Ovary (tissue), 9 donors: ENCODE data around the gene FGD5. TPM values are rescaled to one million over a fixed set of nuclear protein-coding genes. Genes with fewer than 3 reads are reported as not detected.
A peak's percentile ranks its signal among the peaks of the same experiment; 100 is the strongest.

ENCODE experiments used
- DNase-seq, 5 donors: peaks; one replicate each; pipeline ENCODE4 v3.0.0-alpha.2; 2019 to 2020
- H3K27ac ChIP-seq, 2 donors: fragments of 200-600 bp; one replicate each; pipeline versions ENCODE4 v1.5.1 to v1.8.0; 2019 to 2022
- H3K27me3 ChIP-seq: fragments of 200-600 bp; one replicate; pipeline ENCODE4 v1.8.0; 2022
- H3K36me3 ChIP-seq: fragments of 200-600 bp; sonication (generic); one replicate; pipeline ENCODE4 v1.5.1; 2019
- H3K4me1 ChIP-seq: one replicate; pipeline ENCODE4 v1.8.1; 2013; ENCODE audit warnings: mild to moderate bottlenecking, moderate library complexity; ENCODE audit not compliant: insufficient read depth
- H3K4me3 ChIP-seq: fragments of 200-600 bp; sonication (generic); one replicate; pipeline ENCODE4 v1.5.1; 2017
- H3K9me3 ChIP-seq, 2 donors: fragments of 200-600 bp in 1 of 2; sonication (generic) in 1 of 2; one replicate each; pipeline versions ENCODE4 v1.5.1 to v1.8.1; 2013 to 2019; ENCODE audit warnings: mild to moderate bottlenecking in 1 of 2, moderate library complexity in 1 of 2
- CTCF ChIP-seq, 3 donors: fragments of 450-650 bp in 2 of 3; fragments of 200-600 bp in 1 of 3; IDR thresholded peaks; one replicate each; pipeline versions ENCODE4 v1.5.1 to v1.8.0; 2016 to 2022; ENCODE audit warnings: antibody characterized with exemption in 3 of 3, mild to moderate bottlenecking in 1 of 3
- EP300 ChIP-seq: sonication (generic); formaldehyde crosslinking; IDR thresholded peaks from one replicate; pipeline ENCODE4 v1.6.1; 2017; ENCODE audit warnings: antibody characterized with exemption
- POLR2A ChIP-seq: fragments of 450-650 bp; IDR thresholded peaks from one replicate; pipeline ENCODE4 v1.6.1; 2017; ENCODE audit warnings: antibody characterized with exemption, mild to moderate bottlenecking, moderate library complexity
- whole genome bisulfite sequencing, 3 donors: extraction: QIAGEN DNeasy Blood & Tissue Kit in 1 of 3; methylation state at CpG; one replicate each; pipeline versions ENCODE4 v1.1.5 to v1.1.7; 2013 to 2017; 5-methylcytosine and 5-hydroxymethylcytosine counted together
- intact Hi-C, 4 donors: fragments of 100-400 bp; cut with DNase I; formaldehyde crosslinking; loops; one replicate each; pipeline versions ENCODE4 v1.11.0 to v1.15.1; 2022 to 2023
- polyA plus RNA-seq, 2 donors: library from polyadenylated mRNA; stranded (reverse); fragments of 200-250 nt in 1 of 2; fragments of 350-450 nt in 1 of 2; fragmentation: Illumina TruSeq in 1 of 2; extraction: RNeasy Lipid Tissue Mini Kit (QIAGEN cat#74804) in 1 of 2; gene quantifications; one replicate each; pipeline ENCODE4 v1.2.3, GENCODE V29; 2013 to 2014
- total RNA-seq, 7 donors: library from RNA; depleted of rRNA in 2 of 7; stranded (reverse); fragments of >200 nt in 2 of 7; fragmentation: NEBNext Ultra II Directional in 3 of 7; extraction: Animal tissue kit (Norgen Biotek cat#: 25700) in 3 of 7; gene quantifications; one replicate each; pipeline versions ENCODE4 v1.1.0 to v1.2.4, GENCODE V29; 2016 to 2023
- donor health status: DM: no; HTN: no; CAD: no; lungs with moderate emphysema.
- donor health status: DM: no; HTN: no; CAD: no.
- donor health status: Bipolar disorder and iron deficiency.
- donor health status: DM: yes; HTN: yes; CAD: no.
- donor health status: DM: no; HTN: no; CAD: no.
- donor health status: DM: yes; HTN: yes; CAD: no.

FGD5 gene
- total and polyA plus RNA-seq, 9 donors = 5.1 to 38.3 (median 13.0) TPM

DNA sequence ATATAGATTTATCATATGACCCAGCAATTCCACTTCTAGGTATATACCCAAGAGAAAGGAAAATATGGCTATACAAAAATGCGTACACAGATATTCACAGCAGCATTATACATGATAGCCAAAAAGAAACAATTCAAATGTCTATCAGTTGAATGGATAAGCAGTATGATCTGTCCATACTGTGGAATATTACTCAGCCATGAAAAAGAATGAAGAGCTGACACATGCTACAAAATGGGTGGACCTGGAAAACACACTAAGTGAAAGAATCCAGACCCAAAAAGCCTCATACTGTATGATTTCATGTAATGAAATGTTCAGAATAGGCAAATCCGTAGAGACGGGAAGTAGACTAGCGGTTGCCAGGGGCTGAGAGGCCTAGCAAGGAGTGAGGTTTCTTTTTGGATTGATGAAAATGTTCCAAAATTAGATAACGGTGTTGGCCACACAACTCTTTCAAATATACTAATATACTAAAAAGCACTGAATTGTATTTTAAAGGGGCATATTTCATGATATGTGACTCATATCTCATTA, 33.4 kb downstream of the FGD5 start:
- Histone ChIP-seq H3K4me3 (no peak overlapping the region), H3K27ac (no peak overlapping the region), H3K4me1 (no peaks in the 10 kb centered on the region), H3K9me3 (no peaks in the 10 kb centered on the region), H3K27me3 (no peaks in the 10 kb centered on the region), H3K36me3 (no peaks in the 10 kb centered on the region)
- no peak for DNase-seq
- WGBS, 3 donors = 81 to 95% (median 94%) methylated on average over 5 of the region's 5 CpGs
- intact Hi-C loops = no loop called here
- TF ChIP-seq CTCF (IDR thresholded peaks at IDR 0.05) = no peak
- TF ChIP-seq POLR2A = no peak
- no peak for TF ChIP-seq EP300

GRCh38 chr3:14852717-14853116, 34.0 kb downstream of the FGD5 start:
- DNase-seq = no peak
- intact Hi-C loops = no loop called here
- H3K27ac ChIP-seq = no peak overlapping the region
- 49 to 68% (median 56%) methylated on average over 10 of the region's 10 CpGs for WGBS, 3 donors
- no peaks in the 10 kb centered on the region for H3K27me3 ChIP-seq
- TF ChIP-seq EP300 = no peak
- TF ChIP-seq POLR2A = no peak
- TF ChIP-seq CTCF (IDR thresholded peaks at IDR 0.05) = no peak
- H3K36me3 ChIP-seq = no peaks in the 10 kb centered on the region
- H3K9me3 ChIP-seq = no peaks in the 10 kb centered on the region
- H3K4me3 ChIP-seq = no peak overlapping the region
- H3K4me1 ChIP-seq = no peaks in the 10 kb centered on the region

- DNase-seq = peak in 1 of 5 donors; percentile 41
- Histone ChIP-seq H3K4me1 (no peaks in the 10 kb centered on the region), H3K9me3 (no peaks in the 10 kb centered on the region), H3K36me3 (no peaks in the 10 kb centered on the region), H3K27ac (no peak overlapping the region), H3K4me3 (no peak overlapping the region), H3K27me3 (no peaks in the 10 kb centered on the region)
- intact Hi-C loops = no loop called here
- whole genome bisulfite sequencing, 3 donors = 54 to 63% (median 57%) methylated on average over 15 of the region's 15 CpGs
- no peak for TF ChIP-seq EP300
- no peak for TF ChIP-seq CTCF (IDR thresholded peaks at IDR 0.05)
- no peak for TF ChIP-seq POLR2A
These were observed 34.6 kb downstream of the FGD5 start for GRCh38 chr3:14853271-14853951.

DNA sequence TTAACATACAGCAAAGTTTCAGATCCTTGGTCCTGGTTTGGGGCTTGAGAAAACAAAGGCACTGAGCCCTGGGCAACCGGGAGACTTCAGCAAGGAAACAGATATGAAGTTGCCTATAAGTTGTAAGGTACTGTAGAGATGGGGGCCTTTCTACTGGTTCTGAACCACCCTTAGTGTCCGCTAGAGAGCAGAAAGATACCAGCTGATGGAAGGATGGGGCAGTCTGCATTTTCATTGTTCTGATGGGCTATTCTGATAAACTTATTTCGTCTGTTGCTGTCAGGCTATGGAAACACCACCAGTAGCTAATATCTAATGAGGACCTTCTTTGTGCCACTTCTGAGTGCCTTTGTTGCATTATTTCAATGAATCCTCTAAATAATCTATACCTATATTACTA, 38.7 kb downstream of the FGD5 start:
- Histone ChIP-seq H3K27me3 (no peaks in the 10 kb centered on the region), H3K9me3 (no peaks in the 10 kb centered on the region), H3K27ac (no peak overlapping the region), H3K4me1 (peaks cover 6% of the 10 kb centered on the region), H3K36me3 (no peaks in the 10 kb centered on the region), H3K4me3 (no peak overlapping the region)
- intact Hi-C loops = no loop called here
- no peak for DNase-seq
- WGBS, 3 donors = 86 to 91% (median 91%) methylated on average over 3 of the region's 3 CpGs
- TF ChIP-seq EP300 = no peak
- no peak for TF ChIP-seq POLR2A
- no peak for TF ChIP-seq CTCF (IDR thresholded peaks at IDR 0.05)
